Stimulated activated CD4-positive, alpha-beta T cell treated with anti-CD3 and anti-CD28 coated beads, Interleukin-4, amount 100 ng/mL, for 24 hours (primary cell): ENCODE measurements around the gene SUSD4.
"Not testable (repeated sequence)": the region's sequence is repeated elsewhere in the genome, so short reads cannot be mapped to it uniquely, and the experiment has no call there.

Source experiments
- DNase-seq: peaks from one replicate; pipeline ENCODE4 v3.0.0-alpha.2; 2020

Gene SUSD4

GRCh38 chr1:223283697-223284096 lies 80.3 kb downstream of the SUSD4 start:
- DNase-seq: not testable (repeated sequence)

DNA sequence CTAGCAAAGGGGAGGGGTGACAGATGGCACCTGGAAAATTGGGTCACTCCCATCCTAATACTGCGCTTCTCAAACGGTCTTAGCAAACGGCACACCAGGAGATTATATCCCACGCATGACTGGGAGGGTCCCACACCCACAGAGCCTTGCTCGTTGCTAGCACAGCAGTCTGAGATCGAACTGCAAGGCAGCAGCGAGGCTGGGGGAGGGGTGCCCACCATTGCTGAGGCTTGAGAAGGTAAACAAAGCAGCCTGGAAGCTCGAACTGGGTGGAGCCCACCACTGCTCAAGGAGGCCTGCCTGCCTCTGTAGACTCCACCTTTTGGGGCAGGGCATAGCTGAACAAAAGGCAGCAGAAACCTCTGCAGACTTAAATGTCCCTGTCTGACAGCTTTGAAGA lies 85.7 kb downstream of the SUSD4 start:
- not testable (repeated sequence) for DNase-seq

DNA sequence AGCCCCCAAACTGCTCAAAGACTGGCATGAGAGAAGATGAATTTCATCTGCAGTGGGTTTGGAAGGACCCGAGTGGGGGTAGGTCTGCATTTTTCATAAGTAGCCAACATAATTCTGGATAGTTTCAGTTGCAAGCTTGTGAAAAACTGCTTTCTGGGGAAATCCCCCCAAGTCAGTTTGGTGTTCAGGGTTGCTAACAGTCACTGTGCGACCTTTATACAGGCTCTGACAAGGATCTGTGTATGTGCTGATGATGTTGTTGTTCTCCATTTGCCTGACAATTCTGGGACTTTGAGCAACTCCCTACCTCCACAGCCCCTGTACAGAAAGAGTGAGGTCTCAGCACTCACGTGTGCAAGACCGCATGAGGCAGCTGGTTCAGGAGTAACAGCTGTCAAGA lies 87.9 kb downstream of the SUSD4 start:
- no peak for DNase-seq

- no peak for DNase-seq
These were observed 90.5 kb downstream of the SUSD4 start for GRCh38 chr1:223273511-223273910.

DNA sequence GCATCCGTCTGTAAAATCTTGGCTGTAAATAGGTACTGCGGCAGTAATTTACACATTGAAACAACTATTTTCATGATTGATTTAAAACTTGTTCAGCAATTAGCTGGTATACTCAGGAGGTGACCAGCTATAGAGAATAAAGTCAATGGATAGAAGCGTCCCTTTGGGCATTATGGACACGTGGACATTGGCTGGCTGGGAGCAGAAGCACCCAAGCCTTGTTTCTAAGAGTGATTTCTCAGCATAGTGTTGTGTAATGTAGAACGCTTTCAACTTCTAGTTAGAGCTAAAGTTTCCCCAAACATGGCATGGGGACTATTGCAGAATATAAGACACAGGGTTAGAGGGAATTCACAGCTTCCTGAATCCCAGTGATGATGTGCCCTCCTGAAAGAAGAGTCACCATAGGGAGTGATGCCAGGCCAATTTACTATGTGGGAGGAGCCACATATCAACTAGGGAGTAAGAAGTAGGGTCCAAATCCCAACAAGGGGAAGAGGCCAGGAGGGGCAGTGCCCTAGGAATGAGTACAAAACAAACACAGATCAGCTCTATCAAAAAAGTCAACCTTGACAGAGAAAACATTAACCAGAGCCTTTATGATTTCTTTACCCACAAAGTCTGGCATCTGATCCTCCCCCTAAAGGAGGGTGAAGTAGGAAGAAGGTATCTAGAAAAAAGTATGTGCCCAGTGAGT lies 92.7 kb downstream of the SUSD4 start:
- DNase-seq: no peak

GRCh38 chr1:223270155-223270554 lies 93.8 kb downstream of the SUSD4 start:
- DNase-seq: no peak

GRCh38 chr1:223269006-223269405 lies 95.0 kb downstream of the SUSD4 start:
- no peak for DNase-seq

DNA sequence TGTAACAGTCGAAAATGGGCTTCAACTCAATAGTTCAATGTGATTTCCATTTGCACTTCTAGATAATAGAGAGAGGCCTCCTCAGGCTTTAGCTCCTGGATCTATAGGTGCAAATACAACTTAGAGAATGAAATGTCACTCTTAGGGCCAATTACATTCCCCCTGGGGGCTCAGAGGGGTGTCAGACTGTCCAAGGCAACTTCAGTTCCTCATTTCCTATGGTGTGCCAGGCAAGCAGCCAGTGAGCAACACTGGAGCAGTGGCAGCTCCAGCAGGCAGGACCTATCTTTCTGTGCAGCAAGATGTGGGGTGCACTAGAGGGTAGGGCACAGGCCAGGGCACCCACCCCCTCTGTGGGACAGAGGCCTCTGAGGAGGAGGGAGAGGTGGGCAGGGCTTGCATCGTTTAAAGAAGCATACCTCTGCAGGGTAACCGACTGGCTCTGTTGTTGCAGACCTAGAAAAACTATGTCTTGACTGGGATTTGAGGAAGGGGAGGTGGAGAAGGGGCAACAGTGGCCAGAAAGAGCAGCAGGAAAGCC lies 97.3 kb downstream of the SUSD4 start:
- DNase-seq: no peak

DNA sequence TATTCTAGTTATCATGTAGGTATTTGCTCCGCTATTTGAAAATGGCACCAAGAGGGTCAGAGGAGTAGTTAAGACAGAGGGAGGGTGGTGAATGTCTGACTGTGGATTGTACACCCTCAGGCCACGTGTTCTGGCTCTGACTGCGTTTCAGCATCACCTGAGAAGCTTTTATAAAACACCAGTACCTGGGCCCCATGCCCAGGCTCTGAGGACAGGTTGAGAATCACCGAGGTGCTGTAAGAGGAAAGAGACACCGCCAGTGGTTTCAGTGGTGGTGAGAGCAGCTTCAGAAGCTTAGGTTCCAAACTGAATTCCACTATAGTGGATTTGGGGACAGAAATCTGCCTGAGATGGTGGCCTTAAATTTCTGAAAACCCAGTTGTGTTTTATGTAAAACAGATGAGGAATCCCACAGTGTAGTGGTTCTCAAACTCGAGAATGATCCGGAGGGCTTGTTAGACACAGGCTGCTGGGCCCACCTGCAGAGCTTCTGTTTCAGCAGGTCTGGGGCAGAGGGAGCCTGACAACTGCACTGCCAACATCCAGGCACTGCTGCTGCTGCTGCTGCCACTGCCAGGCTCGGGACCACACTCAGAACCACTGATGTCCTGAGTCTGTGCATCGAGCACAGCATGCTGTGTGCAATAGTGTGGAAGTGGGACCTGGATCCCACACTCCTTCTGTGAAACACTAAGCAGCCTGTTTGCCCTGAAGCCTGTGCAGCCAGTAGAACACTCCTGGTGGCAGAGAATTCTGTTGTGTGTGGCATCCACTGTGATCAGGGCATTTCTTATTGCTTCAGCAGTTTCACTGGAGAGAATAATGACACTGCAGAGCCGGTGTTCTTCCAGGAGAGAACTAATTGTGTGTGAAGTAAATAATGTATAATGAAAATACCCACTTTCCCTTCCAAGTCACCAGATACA lies 98.7 kb downstream of the SUSD4 start:
- DNase-seq: no peak

GRCh38 chr1:223264529-223264928 lies 99.4 kb downstream of the SUSD4 start:
- no peak for DNase-seq

GRCh38 chr1:223261914-223262313 lies 102.1 kb downstream of the SUSD4 start:
- DNase-seq: no peak

DNA sequence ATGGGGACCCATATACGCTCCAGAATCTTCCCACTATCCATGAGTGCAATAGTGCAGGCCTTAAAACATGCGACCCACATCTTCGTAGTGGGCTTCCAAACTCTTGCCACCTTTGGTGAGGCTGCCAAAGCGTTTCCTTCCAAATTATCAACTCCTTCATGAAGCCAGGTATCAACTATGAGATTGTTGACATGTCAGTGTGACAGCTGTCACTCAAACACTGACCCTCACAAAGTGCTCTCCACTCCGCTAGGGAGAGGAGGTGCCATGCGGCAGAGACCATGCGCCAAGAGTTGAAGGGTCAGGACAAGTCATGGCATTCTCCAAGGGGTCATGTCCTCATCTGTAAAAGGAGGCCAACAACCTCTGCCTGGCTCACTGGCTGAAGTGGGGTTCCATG lies 103.3 kb downstream of the SUSD4 start:
- DNase-seq: no peak

DNA sequence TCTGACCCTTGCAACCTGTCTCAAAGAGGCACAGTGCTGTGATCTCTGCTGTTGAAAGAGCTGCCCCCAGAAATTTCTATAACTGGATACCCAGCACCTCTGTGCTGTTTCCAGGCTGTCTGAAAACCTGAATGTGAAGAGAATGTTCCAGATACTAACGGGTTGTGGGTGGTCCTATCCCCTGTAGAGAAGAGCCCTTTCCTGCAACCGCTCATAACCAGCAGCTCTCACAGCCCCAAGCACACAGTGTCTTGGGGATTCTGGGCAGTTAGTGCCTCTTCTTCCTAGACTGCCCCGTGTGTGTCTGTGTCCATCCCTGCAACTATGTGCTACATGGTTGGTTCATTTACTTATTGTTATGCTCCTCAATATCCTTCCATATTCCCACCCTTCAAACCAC lies 104.5 kb downstream of the SUSD4 start:
- no peak for DNase-seq

- no peak for DNase-seq
These were observed 105.2 kb downstream of the SUSD4 start for GRCh38 chr1:223258751-223259198.

DNA sequence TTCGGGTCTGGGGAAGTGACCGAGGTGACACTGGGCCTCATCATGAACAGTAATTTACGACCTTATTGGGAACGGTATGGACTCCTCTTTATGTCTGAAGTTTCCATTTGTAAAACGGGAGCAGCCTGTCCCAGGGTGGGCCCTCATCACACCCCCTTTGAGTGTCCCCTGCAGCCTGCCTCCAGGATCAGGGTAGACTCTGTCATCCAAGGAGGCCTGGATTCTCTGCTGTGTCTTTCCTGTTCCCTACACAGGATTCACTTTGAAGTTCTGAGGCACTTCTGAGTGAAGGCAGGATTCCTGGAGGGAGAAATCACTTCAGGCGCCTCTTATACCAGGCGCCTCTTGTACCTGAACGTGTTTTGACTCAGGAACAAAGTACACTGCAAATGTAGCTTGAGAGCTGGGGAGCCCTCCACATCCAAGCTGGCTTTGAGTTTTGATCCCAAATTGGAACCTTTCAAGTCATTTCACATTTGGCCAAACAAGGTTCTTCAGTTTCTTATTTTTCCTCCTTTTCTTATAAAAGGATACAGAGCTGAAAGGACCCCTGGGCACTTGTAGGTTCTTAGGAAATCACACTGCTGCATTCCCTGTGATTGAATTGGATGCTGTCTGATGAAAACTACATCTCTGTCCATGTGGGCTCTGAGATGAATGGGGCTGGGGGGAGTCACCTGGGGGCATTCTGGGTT lies 106.0 kb downstream of the SUSD4 start:
- DNase-seq: no peak

GRCh38 chr1:223256034-223256433 lies 107.9 kb downstream of the SUSD4 start:
- DNase-seq: no peak

DNA sequence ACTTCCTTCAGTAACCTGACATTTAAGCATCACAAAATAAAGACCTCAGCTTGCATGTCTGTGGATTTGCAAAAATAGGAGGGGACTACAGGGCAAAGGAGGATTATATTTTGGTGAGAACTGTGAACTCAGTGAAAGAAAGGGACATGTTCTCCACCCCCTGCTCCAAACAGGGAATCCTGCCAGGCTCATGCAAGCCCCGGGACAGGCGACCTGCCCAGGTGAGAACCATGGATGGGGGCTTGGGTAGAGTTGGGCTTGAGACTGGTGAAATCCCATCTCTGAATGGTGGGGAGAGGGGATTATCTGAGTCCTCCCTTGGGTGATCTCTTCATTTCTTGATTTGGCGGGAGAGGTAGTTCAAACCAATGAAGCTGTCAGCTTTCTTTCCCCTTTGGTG lies 110.1 kb downstream of the SUSD4 start:
- no peak for DNase-seq

DNA sequence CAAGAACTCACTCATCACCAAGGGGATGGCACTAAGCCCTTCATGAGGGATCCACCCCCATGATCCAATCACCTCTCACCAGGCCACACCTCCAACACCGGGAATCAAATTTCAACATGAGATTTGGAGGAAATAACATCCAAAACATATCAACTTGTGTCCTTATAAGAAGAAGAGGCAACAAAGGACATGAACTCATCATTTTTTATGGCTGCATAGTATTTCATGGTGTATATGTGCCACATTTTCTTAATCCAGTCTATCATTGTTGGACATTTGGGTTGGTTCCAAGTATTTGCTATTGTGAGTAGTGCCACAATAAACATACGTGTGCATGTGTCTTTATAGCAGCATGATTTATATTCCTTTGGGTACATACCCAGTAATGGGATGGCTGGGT lies 112.6 kb downstream of the SUSD4 start:
- DNase-seq: not testable (repeated sequence)

DNA sequence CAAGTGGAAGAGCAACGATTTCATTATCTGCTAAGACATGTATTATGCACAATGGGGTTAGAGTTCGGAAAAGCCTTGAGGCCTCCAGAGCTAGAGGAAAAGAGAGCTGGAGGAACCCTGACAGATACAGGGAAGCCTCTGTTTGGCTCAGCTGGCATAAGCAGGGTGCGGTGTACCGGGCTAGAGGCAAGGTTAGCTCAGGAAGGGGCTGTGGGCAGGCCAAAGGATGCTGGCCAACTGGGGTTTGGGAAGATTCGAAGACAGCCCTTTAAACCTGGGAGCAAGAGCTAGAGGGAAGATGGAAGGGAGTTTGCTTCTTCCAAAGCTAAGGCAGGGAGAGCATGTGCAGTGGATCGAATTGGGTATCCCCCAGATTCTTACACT lies 113.4 kb downstream of the SUSD4 start:
- peak; percentile 1 for DNase-seq

DNA sequence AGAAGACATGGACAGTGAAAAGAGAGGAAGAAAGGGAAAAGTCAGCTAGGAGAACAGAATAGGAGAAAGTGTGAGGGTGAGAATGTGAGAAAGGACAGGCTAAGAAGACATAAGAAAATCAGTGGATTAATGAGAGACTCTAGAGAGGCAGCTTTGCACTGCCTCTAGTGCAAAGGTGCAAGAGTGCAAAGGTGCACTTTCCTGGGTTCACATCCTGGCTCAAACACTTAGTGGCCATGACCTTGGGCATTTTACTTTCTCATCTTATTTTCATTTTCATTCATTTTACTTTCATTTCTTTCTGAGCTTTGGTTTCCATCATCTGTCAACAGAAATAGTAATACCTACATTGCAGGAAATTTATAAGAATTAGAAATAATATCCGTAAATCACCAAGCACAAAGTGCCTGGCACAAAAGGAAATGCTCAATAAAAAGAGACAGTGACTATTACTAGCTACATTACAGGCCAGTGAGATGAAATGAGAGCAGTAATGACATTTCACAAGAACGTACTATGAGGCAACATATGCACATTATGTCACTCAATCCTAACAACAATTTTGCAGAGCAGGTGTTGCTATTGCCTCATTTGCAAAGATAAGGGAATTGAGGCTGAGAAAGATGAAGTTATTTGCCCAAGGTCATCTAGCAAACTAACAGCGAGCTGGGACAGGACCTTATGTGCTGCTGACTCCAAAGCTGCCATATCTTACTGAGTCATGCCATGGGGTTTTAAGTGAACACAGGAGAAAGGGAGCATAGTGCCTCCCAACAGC lies 113.9 kb downstream of the SUSD4 start:
- DNase-seq: peak; percentile 0

DNA sequence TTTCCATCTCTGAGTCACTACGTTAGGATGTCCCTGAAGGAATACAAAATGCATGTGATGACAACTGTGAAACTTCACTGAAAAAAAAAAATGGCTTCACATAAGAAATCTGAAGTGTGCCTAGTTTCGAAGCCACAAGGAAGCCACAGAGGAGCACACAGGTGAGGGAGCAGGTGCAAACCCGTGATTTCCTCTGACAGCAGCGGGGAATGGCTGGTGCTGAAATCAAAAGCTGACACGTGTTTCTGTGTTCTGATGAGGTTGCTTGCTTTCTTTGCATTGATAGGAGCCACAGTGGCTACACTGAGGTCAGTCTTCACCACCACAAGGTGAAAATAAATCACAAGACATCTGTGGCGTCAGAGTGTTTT lies 115.2 kb downstream of the SUSD4 start:
- DNase-seq: peak; percentile 11

GRCh38 chr1:223248001-223248769 lies 115.8 kb downstream of the SUSD4 start:
- peak; percentile 2 for DNase-seq
